C4-2B (cell line): Measurements from ENCODE around the gene RAD23B.

Experiments
- H3K27ac ChIP-seq: fragments of 450-650 bp; 2 replicates; pipeline ENCODE4 v1.5.1; 2017
- ZFX ChIP-seq: fragments of 450-650 bp; IDR thresholded peaks from 2 replicates; pipeline ENCODE4 v1.6.1; 2017
- TF ChIP-seq, protein P1 (sequence below): fragments of 450-650 bp; conservative IDR thresholded peaks from 2 replicates; pipeline ENCODE4 v1.5.1; 2017; ENCODE audit warnings: mild to moderate bottlenecking

RAD23B gene

DNA sequence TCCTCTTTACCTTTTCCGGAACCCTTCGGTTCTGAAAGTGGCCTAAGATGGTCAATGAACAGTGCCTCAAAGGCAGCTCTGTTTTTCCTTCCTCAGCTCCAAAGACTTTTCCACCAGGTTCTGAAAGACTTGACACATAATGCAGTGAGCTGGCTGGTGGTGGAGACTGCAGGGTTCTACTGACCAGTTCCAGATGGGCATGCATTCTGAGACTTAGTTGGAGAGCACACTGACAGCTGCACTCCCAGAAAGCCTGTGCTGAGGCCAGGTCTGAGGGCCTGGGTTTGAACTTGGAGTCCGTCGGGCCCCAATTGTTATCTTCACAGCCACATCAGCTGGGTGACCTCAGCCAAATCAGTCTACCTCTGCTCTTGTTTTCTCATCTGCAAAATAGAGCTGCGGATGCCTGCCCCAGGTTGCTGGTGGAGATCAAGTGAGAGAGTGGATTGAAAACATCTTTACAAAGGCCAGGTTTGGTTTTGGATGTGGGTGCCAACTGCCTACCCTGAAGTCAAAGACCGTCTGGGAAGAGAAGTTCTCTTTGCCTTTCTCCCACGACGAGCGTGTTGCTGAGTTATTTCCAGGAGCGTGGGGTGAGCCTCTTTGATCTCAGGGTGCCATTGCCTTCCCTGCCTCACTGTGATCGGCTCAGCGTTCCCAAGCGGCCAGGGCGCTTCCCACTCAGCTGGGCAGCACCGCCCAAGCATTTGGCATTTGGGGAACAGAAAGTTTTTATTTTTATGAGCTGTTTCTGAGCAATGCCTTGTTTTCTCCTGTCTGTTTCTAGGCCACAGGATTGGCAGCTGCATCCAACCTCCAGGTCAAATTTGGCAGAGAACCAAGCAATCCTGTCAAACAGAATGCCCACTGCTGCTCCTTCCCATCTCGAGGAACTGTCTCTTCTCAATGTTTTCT lies 54.9 kb downstream of the RAD23B start:
- TF ChIP-seq, protein P1, sequence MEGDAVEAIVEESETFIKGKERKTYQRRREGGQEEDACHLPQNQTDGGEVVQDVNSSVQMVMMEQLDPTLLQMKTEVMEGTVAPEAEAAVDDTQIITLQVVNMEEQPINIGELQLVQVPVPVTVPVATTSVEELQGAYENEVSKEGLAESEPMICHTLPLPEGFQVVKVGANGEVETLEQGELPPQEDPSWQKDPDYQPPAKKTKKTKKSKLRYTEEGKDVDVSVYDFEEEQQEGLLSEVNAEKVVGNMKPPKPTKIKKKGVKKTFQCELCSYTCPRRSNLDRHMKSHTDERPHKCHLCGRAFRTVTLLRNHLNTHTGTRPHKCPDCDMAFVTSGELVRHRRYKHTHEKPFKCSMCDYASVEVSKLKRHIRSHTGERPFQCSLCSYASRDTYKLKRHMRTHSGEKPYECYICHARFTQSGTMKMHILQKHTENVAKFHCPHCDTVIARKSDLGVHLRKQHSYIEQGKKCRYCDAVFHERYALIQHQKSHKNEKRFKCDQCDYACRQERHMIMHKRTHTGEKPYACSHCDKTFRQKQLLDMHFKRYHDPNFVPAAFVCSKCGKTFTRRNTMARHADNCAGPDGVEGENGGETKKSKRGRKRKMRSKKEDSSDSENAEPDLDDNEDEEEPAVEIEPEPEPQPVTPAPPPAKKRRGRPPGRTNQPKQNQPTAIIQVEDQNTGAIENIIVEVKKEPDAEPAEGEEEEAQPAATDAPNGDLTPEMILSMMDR, result no peak
- no peak for TF ChIP-seq ZFX
- H3K27ac ChIP-seq, result peak overlapping the region; percentile 80

DNA sequence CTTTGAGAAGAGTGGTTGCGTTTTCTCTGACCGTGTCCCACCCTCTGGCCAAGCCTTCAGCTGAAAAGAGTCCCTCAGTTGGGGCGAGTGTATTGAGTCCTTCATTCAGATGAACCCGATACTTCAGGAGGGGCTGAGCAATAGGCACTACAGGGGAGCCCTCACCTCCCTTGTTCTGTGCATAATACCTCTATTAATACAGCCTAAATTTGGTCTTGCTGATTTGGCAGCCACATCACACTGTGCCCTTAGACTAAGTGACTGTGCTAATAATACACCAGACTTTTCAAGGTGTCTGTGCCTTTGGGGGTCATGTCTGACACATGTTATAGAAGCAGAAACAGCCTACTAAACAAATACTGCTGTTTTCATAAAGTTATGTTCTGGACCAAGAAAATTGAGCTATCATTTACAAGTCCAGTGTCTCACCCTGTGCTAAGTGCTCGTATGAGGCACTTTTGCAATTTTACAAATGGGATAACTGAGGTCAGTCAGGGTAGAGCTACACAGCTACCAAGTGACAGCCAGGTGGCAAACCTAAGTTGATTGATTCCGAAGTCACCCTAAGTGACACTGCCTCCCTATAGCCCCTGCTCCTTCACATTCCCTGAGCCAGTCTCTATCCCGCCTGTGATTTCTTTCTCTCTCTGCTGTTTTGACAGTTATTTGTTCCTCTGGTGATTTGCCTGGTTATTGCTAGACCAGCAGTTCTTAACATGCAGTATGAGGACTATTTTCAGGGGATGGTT lies 56.0 kb downstream of the RAD23B start:
- TF ChIP-seq, protein P1, result no peak
- TF ChIP-seq ZFX, result no peak
- peak overlapping the region; percentile 80; the same call in 1 of the 2 replicates for H3K27ac ChIP-seq

DNA sequence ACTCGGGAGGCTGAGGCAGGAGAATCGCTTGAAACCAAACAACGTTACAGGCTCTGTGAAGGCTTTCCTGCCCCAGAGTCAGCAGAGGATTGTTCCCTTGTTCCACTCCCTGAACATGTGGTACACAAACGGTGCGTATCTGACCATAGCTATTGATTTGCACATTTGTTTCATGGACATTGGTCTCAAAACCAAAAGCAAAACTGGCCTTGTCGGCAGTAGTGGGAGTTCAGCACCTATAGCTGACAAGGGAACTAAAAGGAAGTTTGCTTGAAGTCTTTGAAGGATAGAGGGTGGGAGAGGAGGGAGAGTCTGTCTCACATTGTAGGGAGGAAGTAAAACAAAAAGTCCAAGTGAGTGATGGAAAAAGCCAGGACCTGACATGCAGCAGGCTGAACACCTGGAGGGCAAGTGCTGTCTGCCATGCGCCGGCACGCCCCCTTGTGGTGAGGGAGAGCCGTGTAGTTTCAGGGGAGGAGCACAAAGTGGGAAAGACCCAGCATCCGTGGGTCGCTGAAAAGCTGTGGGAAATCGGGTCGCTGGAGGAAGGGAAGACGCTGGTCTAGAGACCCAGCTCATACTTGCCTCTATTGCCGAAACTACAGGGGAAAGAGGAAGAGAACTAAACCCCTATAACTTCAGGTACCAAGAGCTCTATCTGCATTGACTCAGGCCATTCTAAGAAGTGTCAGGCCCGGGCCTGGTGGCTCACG lies 58.0 kb downstream of the RAD23B start:
- H3K27ac ChIP-seq, result no peak overlapping the region; the same call in 1 of the 2 replicates
- no peak for TF ChIP-seq ZFX
- TF ChIP-seq, protein P1, result peak; percentile 93

DNA sequence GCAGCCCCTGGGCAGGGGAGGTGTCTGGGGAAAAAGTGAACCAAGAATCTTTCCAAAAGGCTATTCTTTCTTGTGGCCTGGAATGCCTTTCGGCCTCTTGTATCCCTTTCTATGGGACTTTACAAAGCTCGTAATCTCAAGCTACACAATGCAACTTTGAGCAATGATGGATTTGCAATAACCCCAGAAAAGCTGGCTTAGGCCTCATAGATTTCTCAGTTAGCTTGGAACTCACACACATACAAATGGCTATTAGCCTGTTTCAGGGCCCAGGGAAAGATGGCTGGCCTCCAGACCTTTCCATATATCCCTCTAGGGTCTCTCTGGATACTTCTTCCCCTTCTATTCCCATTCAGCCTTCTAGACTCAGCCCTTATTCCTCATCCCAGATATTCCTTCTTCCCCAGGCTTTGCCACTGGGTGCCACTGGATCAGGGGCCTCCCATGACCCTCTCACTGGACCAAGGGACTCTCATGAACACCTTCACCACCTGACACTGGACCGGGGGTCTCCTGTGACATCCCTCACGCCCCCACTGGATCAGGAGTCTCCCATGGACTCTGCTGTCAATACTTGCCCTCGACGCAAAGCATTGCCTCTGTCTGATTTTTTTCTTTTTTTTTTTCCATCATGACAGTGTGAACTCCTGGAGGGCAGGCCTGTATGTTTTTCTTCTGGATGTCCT lies 59.5 kb downstream of the RAD23B start:
- TF ChIP-seq, protein P1, result no peak
- TF ChIP-seq ZFX, result no peak
- no peak overlapping the region for H3K27ac ChIP-seq

DNA sequence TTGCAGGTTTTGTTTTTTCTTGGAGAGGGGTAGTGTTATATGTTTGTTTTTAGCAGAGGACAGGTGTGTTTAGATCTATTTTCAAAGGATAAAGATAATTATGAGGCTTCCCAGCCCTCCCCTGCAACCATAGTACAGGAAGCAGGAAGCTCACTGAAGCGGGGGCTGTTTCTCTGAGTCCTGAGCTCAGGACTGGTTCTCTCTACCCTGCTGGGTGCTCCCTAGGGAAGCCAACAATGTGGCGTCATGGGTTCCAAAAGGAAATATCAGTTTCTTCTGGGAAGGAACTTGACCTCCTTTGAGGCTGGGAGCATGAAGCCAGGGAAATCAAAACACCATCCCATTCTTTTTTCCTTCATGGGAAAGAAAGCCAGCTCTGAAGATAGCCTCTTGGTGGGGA lies 62.2 kb downstream of the RAD23B start:
- no peak for TF ChIP-seq ZFX
- TF ChIP-seq, protein P1, result no peak
- no peak overlapping the region for H3K27ac ChIP-seq

DNA sequence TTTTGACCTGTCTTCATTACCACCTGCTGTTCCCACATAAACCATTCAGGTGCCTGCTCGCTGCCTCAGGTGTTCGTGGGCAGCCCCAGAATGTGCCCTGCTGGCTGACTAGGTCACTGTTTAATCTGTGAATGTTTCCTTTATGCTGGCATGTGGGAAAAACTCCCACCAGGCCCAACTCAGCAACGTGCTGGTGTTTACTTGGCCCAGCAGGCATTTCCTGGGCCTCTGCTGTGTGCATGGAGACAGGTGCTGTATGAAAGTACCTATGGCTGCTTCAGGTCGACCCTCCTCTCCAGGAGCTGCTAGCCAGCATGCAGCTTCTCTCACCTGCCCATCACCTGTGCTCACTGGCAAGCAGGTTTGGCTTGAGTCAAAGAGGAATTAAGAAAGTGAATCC lies 65.8 kb downstream of the RAD23B start:
- no peak overlapping the region for H3K27ac ChIP-seq
- no peak for TF ChIP-seq ZFX
- TF ChIP-seq, protein P1, result no peak
